ENCODE measurements around the gene C11orf58.

C11orf58 gene

DNA sequence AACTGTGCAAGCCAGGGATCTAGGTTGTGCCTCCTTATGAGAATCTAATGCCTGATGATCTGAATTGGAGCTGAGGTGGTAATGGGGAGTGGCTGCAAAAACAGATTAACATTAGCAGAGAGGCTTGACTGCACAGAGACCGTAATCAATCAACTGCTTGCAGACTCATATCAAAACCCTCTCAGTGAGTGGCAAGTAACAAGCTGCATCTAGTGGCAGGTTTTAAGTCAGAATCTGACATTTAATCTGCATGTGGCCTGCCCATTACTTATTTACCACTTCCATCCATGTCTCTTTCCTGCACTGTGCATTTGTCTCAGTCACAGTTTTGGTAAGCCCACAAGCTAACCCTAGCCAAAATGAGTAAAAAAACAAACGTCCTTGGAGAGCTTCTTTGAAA is 11.2 kb downstream of the C11orf58 start:
- no peak for DNase-seq
- TF ChIP-seq GATA1 (IDR thresholded peaks at IDR 0.05; ENCODE audit: low read depth, low read length) (no peak), POLR2A (IDR thresholded peaks at IDR 0.05; ENCODE audit: low read length) (no peak)

DNA sequence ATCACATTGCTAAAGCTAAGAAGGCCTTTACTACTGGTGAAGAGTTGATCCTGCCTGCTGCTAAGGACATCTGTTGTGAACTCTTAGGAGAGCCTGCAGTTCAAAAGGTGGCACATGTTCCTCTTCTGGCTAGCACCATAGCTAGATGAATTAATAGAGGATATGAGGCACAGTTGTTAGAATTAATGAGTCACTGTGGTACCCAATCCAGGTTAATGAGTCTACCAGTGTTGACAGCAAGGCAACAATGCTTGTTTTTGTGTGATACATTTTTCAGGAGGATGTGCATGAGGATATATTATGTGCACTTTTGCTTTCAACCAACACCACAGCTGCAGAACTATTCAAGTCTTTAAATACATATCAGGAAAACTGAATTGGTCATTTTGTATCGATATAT is 12.0 kb downstream of the C11orf58 start:
- TF ChIP-seq GATA1 (IDR thresholded peaks at IDR 0.05; ENCODE audit: low read depth, low read length) (no peak), POLR2A (IDR thresholded peaks at IDR 0.05; ENCODE audit: low read length) (no peak)
- DNase-seq, result no peak

DNA sequence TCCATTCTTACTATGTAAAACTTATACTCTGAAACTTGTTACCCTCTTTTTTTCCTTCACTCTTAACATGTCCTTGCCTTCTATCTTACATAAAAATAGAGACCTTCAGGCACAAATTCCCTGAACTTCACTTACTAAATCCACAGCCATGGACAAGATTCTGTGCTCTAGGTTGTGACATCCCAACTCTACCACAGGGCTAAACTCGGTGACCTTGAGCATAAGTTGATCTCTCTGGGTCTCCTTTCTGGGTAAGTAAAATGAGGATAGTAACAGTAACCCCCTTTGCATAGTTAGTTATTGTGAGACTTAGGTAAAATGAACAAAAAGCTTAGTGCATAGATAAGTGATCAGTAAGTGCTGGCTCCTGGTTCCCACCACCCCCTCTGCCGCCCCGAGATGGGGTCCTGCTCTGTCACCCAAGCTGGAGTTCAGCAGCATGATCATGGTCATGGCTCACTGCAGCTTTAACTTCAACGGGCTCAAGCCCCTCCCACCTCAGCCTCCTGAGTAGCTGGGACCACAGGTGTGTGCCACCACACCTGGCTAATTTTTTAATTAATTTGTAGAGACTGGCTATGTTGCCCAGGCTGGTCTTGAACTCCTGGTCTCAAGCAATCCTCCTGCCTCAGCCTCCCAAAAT is 20.1 kb downstream of the C11orf58 start:
- no peak for DNase-seq
- no peak for TF ChIP-seq GATA1 (IDR thresholded peaks at IDR 0.05; ENCODE audit: low read depth, low read length)
- TF ChIP-seq POLR2A (IDR thresholded peaks at IDR 0.05; ENCODE audit: low read length), result no peak

DNA sequence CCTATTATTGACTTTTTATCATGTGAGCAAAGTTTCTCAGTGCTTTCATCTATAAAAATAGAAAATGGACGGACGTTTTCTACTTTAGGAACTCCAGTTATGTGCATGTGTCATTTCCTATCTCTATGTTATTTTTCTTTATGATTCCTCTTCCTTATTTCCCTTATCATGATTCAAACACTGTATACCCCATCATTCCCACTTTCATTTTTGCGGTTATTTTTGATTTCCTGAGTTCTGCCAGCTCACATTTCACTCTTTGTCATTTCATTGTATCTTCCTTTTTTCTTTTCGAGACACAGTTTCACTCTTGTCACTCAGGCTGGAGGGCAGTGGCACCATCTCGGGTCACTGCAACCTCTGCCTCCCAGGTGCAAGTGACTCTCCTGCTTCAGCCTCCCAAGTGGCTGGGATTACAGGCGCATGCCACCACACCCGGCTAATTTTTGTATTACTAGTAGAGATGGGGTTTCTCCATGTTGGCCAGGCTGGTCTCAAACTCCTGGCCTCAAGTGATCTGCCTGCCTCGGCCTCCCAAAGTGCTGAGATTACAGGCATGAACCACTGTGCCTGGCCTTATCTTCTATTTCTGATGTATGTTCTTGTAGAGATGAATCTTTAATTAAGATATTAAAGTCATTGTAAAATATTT is 21.5 kb downstream of the C11orf58 start:
- DNase-seq, result no peak
- TF ChIP-seq GATA1 (IDR thresholded peaks at IDR 0.05; ENCODE audit: low read depth, low read length) (no peak), POLR2A (IDR thresholded peaks at IDR 0.05; ENCODE audit: low read length) (no peak)

DNA sequence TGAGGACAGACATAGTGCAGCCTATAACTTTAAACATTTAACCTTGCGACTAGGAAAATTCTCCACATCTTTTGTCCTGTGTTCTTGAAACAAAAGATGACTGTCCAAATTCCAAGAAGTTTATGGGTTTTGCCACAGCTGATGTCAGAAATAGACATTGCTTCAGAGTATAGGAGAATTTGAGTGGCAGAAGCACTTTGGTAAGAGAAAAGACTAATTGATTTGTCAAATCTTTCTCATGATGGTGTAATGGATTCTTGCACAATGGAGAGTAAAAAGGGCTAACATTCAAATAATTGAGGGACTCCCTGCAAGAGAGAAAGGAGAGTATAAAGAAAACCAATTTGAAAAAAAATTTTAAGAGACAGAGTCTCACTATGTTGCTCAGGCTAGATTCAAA is 25.3 kb downstream of the C11orf58 start:
- TF ChIP-seq POLR2A (IDR thresholded peaks at IDR 0.05; ENCODE audit: low read length), result no peak
- TF ChIP-seq GATA1 (IDR thresholded peaks at IDR 0.05; ENCODE audit: low read depth, low read length), result no peak
- DNase-seq, result no peak

DNA sequence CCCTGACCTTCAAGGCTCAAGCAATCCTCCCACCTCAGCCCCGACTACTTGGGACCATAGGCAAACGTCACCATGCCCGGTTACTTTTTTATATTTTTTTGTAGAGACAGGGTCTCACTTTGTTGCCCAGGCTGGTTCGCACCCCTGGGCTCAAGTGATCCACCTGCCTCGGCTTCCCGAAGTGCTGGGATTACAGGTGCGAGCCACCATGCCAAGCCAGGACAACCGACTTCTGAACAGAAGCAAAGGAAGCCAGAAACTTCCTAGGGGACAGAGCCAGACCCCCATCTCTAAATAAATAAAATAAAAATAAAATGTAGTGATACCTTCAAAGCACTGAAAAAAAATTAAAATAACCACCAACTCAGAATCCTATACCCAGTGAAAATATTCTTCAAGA is 26.4 kb downstream of the C11orf58 start:
- TF ChIP-seq GATA1 (IDR thresholded peaks at IDR 0.05; ENCODE audit: low read depth, low read length) (no peak), POLR2A (IDR thresholded peaks at IDR 0.05; ENCODE audit: low read length) (no peak)
- DNase-seq, result no peak

DNA sequence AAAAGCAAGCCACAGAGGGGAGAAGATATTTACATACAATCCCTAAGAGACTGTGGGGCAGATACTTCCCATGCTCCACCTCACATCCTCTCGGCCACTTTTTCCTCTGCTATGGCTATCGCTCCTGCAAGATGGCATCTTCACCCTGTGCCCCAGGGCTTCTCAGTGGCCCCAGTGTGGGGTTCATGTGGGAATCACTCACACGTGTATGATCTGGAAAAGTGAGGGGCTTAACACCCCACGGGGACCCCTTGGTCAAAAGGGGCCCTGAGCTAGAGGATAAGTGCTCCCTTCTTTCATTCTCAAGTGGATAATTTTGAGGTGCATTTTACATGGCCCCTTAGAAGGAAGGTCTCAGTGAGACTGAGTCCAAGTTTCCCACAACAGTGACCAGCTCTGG is 28.7 kb downstream of the C11orf58 start:
- no peak for TF ChIP-seq GATA1 (IDR thresholded peaks at IDR 0.05; ENCODE audit: low read depth, low read length)
- no peak for TF ChIP-seq POLR2A (IDR thresholded peaks at IDR 0.05; ENCODE audit: low read length)
- DNase-seq, result no peak

DNA sequence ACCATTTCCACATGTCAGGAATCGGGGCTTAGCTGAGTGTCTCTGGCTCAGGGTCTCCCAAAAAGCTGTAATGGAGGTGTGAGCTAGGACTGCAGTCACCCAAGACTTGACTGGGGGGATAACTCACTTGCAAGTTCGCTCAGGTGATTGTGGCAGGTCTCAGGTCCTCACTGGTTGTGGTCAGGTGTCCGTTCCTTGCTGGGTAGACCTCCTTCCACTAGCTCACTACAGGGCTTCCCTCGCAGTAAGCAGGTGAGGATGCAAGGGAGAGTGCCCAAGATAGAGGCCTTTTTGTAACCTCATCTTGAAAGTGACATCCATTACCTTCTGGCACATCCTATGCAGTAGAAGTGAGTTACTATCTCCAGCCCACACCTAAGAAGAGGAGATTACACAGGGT is 29.5 kb downstream of the C11orf58 start:
- no peak for TF ChIP-seq GATA1 (IDR thresholded peaks at IDR 0.05; ENCODE audit: low read depth, low read length)
- TF ChIP-seq POLR2A (IDR thresholded peaks at IDR 0.05; ENCODE audit: low read length), result no peak
- no peak for DNase-seq

DNA sequence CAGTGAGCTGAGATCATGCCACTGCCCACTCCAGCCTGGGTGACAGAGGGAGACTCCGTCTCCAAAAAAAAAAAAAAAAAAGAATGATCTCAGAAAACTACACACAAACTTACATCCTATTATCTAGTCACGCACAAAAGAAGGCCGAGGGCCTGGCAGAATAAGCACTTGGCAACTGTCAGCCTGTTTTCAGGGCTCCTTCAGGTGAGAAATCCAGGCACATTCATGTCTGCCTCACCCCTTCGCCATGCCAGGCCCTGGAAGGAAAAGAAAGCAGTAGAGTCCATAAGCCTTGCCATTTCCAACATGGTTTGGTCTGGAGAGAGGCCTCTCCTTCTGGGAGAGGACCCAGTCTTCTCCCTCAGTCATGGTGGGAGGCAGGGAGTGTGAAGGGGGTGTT is 30.9 kb downstream of the C11orf58 start:
- TF ChIP-seq POLR2A (IDR thresholded peaks at IDR 0.05; ENCODE audit: low read length), result no peak
- TF ChIP-seq GATA1 (IDR thresholded peaks at IDR 0.05; ENCODE audit: low read depth, low read length), result no peak
- DNase-seq, result no peak

DNA sequence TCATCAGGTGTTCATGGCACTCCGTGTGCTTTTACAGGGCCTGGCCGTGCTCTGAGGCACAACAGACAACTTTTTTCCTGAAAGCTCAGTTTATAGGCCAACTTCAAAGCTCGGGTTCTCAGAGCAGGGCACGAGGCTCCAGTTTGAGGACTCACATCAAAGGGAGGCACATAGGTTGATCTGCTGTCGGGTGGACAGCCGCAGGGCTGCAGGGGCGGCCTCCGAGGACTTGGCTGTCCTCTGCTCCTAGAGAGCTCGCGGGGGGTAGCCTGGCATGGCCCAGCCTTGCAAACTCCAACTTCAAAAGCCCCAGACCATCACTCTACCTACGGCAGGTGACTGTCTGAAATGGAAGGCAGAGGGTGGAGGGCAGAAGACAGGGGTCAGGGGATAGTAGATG is 31.6 kb downstream of the C11orf58 start:
- no peak for DNase-seq
- no peak for TF ChIP-seq GATA1 (IDR thresholded peaks at IDR 0.05; ENCODE audit: low read depth, low read length)
- no peak for TF ChIP-seq POLR2A (IDR thresholded peaks at IDR 0.05; ENCODE audit: low read length)

DNA sequence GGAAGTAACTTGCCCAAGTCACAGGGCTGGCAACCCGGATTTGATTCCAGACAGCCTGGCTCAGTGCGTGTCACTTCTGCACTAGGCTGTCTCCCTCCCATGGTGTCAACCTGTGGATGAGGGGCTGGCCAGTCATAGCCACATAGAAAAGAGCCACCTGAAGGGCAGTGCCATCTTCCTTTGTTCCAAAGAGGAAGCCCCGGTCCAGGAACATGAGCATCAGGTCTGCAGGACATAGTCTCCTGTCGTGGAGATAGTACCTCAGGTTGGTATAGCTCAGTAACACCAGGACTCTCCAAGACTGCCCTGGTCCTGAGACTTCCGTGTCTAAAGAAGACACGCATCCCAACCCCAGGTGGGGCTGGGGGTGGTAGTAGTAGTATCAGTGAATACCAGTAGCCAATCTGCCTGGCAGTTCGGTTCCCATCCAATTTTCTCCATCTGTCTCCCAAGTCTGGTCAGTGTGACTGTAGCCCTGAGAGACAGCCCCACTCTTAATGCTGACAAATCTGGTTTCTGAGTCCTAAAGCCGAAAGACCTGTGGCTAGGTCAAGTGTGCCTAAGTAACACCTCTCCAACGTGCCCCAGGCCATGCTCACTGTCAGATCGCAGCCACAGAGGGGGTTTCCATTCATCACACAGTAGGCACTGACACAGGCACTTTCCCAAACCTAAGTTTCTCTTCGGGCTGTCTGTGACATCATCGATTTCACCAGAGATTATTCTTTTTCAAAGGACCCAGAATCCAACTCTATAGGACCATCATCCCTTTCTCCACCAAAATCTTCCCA is 33.1 kb downstream of the C11orf58 start:
- no peak for DNase-seq
- TF ChIP-seq POLR2A (IDR thresholded peaks at IDR 0.05; ENCODE audit: low read length) (no peak), GATA1 (IDR thresholded peaks at IDR 0.05; ENCODE audit: low read depth, low read length) (no peak)

DNA sequence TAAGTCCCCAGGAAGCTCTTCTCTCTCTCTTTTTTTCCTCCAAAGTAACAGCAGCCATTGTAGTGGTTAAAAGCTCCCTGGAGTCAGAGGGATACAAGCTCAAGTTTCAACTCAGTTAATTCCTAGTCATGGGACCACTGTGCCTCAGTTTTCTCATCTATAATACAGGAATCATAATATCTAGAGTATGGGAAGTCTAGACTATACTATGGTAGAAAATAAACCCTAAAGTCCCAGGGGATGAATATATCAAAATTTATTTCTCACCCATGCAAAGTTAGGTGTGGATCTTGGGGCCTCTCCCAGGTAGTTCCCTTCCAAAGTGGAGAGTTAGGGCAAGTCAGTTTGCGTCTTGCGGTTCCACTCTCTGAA is 33.7 kb downstream of the C11orf58 start:
- TF ChIP-seq GATA1 (IDR thresholded peaks at IDR 0.05; ENCODE audit: low read depth, low read length), result no peak
- no peak for TF ChIP-seq POLR2A (IDR thresholded peaks at IDR 0.05; ENCODE audit: low read length)
- DNase-seq, result no peak

DNA sequence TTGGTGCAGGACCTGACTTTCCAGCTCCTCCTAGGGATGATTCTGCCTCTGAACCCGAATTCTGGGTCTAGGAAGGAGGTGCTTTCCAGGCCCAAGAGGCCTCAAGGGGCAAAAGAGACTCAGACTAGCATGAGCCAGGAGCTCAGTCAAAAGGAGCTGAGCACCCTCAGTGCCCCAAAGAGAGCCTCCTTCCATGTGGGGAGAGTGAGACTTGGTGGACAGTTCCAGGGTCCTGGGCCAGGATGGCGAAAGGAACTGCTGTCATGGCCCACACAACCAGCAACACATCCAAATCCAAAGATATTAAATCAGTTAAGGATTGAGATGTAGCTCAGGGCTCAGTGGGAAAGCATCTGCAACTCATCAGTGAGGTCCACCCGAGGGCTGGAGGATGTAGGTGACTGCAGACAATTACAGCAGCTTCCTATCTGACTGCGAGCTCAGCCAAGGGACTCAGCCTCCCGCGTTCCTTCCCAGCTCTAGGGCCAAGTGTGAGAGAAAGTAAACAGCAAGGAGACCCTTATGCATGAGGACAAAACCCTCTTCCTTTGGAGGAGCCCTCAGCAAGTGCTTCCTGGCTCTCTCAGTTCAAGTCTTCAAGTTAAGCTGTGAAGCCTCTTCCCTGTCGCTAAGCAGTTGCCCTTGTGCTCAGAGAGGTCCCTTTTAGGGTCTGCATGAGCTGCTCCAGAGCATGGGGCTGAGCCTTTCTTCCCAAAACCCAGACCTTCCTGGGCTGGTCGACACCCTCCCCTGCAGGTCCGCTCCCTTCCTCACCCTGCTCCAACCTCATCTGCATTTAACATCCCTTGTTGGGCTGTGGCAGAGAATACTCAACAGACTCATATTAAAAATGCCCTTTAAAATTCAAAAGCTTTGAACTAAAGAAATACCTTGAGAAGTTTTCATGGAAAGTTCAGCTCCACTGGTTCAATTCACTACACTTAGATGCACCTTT is 35.8 kb downstream of the C11orf58 start:
- DNase-seq, result no peak
- TF ChIP-seq POLR2A (IDR thresholded peaks at IDR 0.05; ENCODE audit: low read length) (no peak), GATA1 (IDR thresholded peaks at IDR 0.05; ENCODE audit: low read depth, low read length) (no peak)
